Central memory CD4-positive, alpha-beta T cell (primary cell): ENCODE results near the gene SMIM38.

ENCODE experiments used
- DNase-seq: peaks from one replicate; pipeline ENCODE4 v3.0.0; 2022

SMIM38 gene

GRCh38 chr11:69189059-69189458, 33.3 kb downstream of the SMIM38 start:
- DNase-seq, result no peak

- DNase-seq, result no peak
Measured at GRCh38 chr11:69190796-69191536, 35.2 kb downstream of the SMIM38 start.

GRCh38 chr11:69192301-69192721, 36.6 kb downstream of the SMIM38 start:
- no peak for DNase-seq

- no peak for DNase-seq
Measured at GRCh38 chr11:69193151-69193550, 37.4 kb downstream of the SMIM38 start.

- DNase-seq, result no peak
Measured at GRCh38 chr11:69193629-69194028, 37.9 kb downstream of the SMIM38 start.

- DNase-seq, result no peak
Measured at GRCh38 chr11:69194396-69194795, 38.7 kb downstream of the SMIM38 start.

GRCh38 chr11:69194956-69195355, 39.2 kb downstream of the SMIM38 start:
- no peak for DNase-seq

GRCh38 chr11:69195824-69196782, 40.4 kb downstream of the SMIM38 start:
- DNase-seq, result no peak

GRCh38 chr11:69196783-69197169, 41.0 kb downstream of the SMIM38 start:
- no peak for DNase-seq

- DNase-seq, result no peak
Measured at GRCh38 chr11:69198891-69199582, 43.3 kb downstream of the SMIM38 start.

- no peak for DNase-seq
Measured at GRCh38 chr11:69199583-69200315, 44.0 kb downstream of the SMIM38 start.

- DNase-seq, result no peak
Measured at GRCh38 chr11:69200331-69201065, 44.8 kb downstream of the SMIM38 start.

GRCh38 chr11:69201066-69201365, 45.3 kb downstream of the SMIM38 start:
- no peak for DNase-seq

- DNase-seq, result no peak
Measured at GRCh38 chr11:69201764-69202370, 46.1 kb downstream of the SMIM38 start.

- no peak for DNase-seq
Measured at GRCh38 chr11:69202511-69203221, 46.9 kb downstream of the SMIM38 start.

GRCh38 chr11:69203381-69203780, 47.6 kb downstream of the SMIM38 start:
- DNase-seq, result no peak

- DNase-seq, result no peak
Measured at GRCh38 chr11:69203901-69204245, 48.1 kb downstream of the SMIM38 start.

GRCh38 chr11:69204246-69204940, 48.7 kb downstream of the SMIM38 start:
- no peak for DNase-seq

- no peak for DNase-seq
Measured at GRCh38 chr11:69204941-69205742, 49.4 kb downstream of the SMIM38 start.
